Neural cell (in vitro differentiated cells): Measurements from ENCODE around the gene COL13A1.
A peak's percentile ranks its signal among the peaks of the same experiment; 100 is the strongest.

Experiments
- CTCF ChIP-seq: fragments of 450-650 bp; IDR thresholded peaks from 2 replicates; pipeline ENCODE4 v1.5.1; 2014; ENCODE audit warnings: antibody characterized with exemption, mild to moderate bottlenecking, moderate library complexity; ENCODE audit not compliant: poor library complexity, severe bottlenecking
- EP300 ChIP-seq: fragments of 450-650 bp; conservative IDR thresholded peaks from 2 replicates; pipeline ENCODE4 v1.6.1; 2014; ENCODE audit warnings: antibody characterized with exemption, mild to moderate bottlenecking, moderate library complexity; ENCODE audit not compliant: poor library complexity, severe bottlenecking
- MXI1 ChIP-seq: fragments of 450-650 bp; conservative IDR thresholded peaks from 2 replicates; pipeline ENCODE4 v1.6.1; 2014; ENCODE audit warnings: antibody characterized with exemption, mild to moderate bottlenecking; ENCODE audit not compliant: poor library complexity, severe bottlenecking
- POLR2AphosphoS5 ChIP-seq: IDR thresholded peaks from 2 replicates; pipeline ENCODE4 v1.6.1; 2012
- RAD21 ChIP-seq: fragments of 450-650 bp; conservative IDR thresholded peaks from 2 replicates; pipeline ENCODE4 v1.6.1; 2014; ENCODE audit warnings: antibody characterized with exemption, mild to moderate bottlenecking, moderate library complexity
- TAF1 ChIP-seq: IDR thresholded peaks from 2 replicates; pipeline ENCODE4 v1.6.1; 2012; ENCODE audit warnings: low read depth

- TF ChIP-seq POLR2AphosphoS5 (no peak), CTCF (no peak), RAD21 (no peak), MXI1 (no peak), EP300 (peak; percentile 23), TAF1 (no peak)
Measured at GRCh38 chr10:69854511-69855345, 53.0 kb downstream of the COL13A1 start.
